NCI-H2029 (cell line): ENCODE data around the gene TRABD.
A peak's percentile ranks its signal among the peaks of the same experiment; 100 is the strongest.

ENCODE experiments used
- DNase-seq: peaks from one replicate; lab custom pipeline; 2025; lab: John Stamatoyannopoulos, UW

The TRABD gene

DNA sequence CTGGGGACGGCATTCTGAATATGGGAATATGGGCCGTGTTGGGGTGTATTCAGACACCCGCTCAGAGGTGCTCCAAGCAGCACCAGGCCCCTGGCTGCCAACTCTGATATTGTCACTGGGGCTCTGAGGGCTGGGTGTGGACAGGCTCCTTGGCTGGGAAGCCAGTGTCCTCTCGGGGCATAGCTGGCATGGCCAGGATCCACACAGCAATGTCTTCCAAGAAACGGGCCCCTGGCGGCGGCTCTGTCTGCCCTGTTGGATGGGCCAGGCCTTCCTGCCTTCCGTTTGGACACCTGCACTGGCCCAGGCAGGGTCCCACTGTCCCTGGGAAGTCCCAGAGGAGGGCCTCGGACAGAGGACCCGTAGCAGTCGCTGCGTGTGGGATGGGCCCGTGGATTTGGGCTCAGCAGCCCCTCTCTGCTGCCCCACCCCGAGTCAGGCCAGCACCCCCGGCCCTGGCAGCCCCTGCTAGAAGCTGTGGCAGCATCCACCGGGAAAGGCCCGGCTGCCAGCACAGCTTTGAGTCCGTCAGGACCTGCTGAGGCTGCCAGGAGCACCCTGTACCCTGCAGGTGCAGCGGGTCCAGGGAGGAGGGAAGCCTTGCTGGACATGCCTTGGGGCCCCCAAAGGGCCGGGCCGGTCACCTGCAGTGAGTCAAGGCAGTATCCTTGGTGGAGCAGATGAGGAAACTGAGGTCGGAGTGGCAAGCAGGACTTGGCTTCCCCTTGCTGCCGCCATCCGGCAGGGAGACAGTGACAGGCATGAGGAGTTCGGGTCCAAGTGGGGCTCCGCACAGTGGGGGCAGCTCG is 11.1 kb upstream of the TRABD start:
- no peak for DNase-seq

DNA sequence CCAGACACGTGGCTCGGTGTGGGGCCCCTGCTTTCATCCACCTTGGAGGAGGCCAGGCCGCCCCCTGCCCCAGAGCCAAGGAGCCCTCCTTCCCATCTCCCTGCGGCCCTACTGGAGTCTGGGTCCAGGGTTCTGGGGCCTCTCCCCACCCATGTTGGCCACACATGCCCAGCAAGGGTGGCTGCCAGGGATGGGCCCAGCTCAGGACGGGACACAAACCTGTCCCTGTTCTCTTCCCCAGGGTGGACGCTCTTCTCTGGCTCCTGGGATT is 10.6 kb upstream of the TRABD start:
- no peak for DNase-seq

DNA sequence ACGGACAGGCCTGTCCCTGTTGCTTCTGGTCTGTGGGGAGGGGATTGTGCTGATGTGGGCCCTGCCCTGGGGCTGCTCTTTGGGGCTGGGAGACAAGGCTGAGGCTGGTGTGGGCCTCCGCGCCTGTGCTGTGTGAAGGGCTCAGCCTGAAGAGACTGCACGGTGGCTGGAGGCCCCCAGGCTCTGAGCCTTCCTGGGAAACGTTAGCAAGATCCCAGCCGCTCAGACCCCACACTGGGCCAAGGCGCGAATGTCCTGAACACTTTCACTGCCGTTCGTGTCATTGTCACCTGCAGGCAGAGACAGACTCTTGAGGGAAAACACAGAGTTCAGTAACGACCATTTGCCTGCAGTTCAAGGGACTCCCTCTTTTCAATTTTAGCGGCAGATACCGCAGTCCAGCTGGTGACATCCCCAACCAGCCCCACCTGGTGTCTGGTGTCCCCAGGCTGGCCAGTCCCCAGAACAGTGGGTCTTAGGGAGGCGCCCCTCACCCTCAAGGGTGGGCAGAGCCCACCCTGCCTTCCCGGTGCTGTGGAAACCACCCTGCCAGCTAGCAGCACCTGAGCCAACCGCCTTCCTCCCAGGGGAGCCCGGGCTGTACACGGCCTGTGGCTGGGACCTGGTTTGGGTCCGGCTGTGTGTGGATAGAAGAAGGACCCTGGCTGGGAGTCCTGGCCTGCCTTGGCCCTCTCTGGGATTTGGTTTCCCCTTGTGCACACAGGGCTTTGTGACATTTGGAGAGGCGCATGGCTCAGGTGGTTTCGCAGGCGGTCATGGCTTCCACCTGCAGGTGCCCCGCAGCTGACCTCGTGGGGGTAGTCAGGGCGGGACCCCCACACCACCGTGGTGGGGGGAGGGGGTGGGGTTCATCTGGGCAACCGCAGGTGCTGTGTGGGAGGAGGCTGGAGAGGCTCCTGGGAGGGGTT is 9.5 kb upstream of the TRABD start:
- DNase-seq: no peak

DNA sequence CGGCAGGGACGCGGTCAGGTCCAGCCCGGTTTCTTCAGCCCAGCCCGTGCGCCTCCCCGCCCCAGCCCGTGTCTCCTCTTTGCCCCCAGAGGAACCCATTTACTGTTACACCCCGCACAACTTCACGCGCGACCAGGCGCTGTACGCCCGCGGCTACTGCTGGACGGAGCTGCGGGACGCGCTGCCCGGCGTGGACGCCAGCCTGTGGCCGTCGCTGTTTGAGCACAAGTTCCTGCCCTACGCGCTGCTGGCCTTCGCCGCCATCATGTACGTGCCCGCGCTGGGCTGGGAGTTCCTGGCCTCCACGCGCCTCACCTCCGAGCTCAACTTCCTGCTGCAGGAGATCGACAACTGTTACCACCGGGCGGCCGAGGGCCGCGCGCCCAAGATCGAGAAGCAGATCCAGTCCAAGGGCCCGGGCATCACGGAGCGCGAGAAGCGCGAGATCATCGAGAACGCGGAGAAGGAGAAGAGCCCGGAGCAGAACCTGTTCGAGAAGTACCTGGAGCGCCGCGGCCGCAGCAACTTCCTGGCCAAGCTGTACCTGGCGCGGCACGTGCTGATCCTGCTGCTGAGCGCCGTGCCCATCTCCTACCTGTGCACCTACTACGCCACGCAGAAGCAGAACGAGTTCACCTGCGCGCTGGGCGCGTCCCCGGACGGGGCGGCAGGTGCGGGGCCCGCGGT is 8.7 kb upstream of the TRABD start:
- DNase-seq: no peak

DNA sequence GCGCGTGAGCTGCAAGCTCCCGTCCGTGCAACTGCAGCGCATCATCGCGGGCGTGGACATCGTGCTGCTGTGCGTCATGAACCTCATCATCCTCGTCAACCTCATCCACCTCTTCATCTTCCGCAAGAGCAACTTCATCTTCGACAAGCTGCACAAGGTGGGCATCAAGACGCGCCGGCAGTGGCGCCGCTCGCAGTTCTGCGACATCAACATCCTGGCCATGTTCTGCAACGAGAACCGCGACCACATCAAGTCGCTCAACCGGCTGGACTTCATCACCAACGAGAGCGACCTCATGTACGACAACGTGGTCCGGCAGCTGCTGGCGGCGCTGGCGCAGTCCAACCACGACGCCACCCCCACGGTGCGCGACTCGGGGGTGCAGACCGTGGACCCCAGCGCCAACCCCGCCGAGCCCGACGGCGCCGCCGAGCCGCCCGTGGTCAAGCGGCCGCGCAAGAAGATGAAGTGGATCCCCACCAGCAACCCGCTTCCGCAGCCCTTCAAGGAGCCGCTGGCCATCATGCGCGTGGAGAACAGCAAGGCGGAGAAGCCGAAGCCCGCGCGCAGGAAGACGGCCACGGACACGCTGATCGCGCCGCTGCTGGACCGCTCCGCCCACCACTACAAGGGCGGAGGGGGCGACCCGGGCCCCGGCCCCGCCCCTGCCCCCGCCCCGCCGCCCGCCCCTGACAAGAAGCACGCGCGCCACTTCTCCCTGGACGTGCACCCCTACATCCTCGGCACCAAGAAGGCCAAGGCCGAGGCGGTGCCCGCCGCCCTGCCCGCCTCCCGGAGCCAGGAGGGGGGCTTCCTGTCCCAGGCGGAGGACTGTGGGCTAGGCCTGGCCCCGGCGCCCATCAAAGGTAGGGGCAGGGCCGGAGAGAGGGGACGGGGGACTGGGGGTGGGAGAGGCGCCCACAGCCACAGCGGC is 7.9 kb upstream of the TRABD start:
- DNase-seq: no peak

DNA sequence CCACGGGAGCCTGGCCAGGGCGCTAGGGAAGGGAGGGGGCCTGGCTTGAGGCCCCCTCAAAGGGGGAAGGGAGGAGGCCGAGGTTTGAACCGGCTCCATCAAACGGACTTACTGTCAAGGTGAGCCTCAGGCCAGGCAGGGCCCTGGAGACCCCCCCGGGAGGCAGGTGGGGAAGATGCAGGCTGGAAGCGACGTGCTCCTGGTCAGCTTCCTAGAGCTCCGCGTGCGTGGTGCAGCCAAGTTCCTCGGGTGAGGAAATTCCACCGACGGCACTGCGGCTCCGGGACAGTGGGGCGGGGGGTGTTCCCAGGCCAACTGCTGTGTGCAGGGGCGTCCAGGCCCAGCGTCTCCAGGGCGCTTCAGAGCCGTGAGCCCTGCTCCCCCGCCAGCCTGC is 7.2 kb upstream of the TRABD start:
- no peak for DNase-seq

DNA sequence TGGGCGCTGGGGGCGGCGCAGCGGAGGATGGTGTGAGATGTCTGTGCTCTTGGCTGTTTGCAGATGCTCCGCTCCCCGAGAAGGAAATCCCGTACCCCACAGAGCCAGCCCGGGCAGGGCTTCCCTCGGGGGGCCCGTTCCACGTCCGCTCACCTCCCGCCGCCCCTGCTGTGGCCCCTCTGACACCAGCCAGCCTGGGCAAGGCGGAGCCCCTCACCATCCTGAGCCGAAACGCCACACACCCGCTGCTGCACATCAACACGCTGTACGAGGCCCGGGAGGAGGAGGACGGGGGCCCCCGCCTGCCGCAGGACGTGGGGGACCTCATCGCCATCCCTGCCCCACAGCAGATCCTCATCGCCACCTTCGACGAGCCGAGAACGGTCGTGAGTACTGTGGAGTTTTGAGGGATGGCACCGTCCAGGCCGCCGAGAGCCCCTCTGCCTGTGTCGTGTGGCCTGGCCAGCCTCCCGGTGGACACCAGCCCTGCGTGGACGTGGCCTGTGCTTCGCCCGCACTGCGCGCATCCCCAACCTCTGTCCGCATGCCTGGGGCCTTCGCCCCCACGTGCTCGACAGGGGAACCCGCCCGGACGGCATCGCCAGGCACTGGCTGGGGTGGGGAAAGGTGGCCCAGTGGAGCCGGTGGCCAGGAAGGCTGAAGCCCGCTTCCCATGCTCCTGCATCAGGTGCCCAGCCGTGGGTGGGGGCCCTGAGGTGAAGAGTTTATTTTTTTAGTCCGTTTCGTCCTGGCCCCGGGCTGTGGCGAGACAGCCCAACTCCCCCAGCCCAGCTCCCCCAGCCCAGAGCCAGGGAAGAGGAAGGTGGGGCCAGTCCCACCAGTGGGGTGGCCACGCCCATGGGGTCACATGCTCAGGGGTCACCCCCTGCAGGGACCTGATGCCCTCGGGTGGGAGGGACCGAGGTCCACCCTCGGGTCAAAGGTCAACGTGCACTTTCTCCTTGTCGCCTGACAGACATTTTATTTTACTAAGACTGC is 6.5 kb upstream of the TRABD start:
- no peak for DNase-seq

DNA sequence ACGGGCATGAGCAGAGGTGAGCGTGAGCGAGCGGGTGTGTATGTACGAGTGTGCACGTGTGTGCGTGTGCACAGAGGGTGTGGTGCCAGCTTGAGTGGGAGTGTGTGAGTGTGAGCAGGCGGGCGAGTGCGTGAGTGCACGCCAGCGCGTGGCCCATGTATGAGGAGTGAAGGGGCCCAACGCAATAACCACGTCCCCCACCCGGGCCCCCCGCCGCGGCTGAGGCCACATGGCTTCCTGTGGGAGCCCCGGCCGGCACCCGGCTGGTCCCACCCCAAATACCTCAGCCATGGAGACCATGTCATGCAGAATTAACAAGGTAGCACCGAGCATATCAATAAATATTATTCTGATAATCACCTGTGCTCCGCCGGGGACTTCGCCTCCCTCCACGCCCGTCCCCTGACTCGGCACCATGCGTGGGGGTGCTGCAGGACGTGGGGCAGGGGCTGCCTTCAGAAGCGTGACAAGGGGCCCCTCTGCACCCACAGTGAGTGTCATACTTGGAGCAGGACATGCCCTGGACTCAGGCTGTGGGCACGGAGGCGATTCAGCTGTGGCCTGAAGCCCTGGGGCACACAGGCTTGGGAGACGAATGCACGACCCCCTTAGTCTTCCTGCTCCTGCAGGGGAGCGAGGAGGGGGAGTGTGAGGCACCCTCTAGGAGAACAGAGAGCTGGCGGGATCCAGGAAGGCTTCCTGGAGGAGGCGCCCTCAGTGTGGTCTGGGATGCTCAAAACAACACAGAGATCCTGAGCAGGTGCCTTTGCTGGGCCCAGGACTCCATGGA is 5.6 kb upstream of the TRABD start:
- DNase-seq: no peak

DNA sequence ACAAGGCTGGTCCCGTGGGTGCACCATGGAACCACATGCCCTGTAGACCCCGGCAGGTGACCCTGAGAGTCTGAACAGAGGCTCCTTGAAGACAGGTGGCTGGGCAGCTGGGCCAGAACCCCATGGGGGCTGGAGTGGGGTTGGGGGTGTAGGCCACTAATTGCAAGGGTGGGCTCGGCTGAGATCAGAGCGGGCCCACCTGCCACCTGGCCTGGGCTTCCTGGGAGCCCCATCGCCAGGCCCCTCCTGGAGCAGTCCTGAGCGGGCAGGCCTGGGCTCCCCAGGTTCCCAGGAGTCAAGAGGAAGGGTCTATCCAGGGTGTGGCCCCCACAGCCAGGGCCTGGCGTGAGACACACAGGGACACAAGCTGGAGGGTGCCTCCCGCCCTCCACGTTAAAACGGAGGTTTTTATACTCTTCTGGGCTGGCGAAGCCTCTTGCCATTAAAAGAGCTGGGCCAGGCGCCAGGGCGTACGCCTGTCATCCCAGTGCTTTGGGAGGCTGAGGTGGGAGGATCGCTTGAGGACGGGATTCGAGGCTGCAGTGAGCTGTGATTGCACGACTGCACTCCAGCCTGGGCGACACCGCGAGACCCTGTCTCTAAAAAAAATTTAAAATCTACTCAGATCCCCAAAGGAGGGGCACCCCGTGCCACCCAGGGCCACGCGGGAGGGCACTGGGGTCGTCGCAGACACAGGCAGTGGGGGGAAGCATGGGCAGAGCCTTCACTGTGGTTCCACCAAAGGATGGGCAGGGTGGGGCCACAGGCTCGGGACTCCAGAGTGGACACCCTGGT is 4.8 kb upstream of the TRABD start:
- no peak for DNase-seq

DNA sequence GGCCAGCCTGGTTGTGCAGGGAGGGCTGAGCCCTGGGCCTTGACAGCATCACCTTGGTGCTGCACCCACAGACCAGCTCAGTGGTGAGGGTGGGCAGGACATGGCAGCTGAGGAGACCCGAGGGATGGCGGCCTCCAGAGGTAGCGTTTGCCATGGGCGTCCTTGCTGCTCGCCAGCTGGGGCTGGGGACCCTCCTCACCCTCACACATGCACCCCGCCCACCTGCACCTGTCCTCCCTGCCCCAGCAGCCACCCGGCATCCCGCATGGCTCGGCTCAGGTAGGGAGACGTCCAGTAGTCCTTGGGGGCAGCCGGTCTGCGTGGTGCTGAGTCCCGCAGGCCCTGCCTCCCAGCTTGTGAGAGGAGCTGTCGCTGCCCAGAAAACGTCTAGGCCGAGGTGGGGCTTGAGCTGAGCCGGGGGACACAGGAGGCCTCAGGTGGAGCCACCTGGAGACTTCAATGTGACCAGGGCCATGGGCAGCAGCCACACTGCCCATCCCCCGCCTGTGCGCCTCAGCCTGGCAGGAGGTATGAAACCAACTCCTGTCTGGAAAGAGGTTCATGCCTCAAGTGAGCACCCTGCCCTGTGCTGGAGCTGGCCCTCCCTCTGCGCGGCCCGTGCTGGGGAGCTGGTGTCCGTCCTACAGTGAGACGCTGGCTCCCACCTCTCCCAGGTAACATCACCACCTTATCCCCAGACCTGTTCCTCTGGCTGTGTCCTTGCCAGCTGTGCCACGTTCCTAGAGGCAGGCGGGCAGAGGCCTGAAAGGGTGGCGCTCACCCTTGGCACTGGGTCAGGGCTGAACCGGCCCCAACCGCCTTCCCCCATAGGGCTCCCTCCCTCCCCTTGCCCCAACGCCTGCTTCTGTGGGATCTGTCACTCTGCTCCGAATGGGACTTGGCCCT is 3.3 kb upstream of the TRABD start:
- peak; percentile 52 for DNase-seq

DNA sequence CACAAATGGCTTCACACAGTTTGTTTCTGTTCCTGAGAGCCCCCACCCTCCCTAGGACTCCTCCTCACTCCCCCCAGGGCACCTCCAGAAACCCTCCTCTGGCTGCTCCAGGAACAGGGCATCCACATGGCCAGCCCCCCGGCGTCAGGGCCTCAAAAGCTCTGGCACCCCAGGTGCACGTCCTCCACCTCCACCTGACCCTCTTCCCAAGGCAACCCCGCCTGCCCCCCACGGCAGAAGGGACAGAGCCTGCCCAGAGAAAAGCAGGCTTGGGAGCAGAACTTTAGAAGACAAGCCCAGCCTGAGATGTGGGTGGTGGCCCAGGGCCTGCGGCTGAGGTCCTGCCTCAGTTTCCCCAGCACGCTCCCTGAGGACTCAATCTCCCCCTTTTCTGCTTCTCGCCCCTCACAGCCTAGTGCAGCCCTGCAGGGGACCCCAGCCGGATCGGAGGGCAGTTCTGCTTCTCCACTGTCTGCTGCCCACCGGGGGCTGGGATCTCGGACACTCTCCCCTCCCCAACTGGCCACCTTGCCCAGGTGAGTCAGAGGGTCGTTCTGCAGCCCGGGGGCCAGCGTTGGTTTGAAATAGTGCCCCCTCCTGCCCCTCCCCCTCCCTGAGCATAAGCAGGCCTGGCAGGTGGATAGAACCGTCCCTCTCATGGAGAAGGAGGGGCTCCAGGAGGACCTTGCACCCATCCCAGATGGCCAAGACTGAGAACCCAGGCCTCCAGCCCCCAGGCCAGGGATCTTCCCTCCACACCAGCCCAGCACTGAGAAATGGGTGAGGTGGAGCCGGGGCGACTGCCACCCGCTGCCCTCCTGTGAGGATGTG is 2.4 kb upstream of the TRABD start:
- no peak for DNase-seq

DNA sequence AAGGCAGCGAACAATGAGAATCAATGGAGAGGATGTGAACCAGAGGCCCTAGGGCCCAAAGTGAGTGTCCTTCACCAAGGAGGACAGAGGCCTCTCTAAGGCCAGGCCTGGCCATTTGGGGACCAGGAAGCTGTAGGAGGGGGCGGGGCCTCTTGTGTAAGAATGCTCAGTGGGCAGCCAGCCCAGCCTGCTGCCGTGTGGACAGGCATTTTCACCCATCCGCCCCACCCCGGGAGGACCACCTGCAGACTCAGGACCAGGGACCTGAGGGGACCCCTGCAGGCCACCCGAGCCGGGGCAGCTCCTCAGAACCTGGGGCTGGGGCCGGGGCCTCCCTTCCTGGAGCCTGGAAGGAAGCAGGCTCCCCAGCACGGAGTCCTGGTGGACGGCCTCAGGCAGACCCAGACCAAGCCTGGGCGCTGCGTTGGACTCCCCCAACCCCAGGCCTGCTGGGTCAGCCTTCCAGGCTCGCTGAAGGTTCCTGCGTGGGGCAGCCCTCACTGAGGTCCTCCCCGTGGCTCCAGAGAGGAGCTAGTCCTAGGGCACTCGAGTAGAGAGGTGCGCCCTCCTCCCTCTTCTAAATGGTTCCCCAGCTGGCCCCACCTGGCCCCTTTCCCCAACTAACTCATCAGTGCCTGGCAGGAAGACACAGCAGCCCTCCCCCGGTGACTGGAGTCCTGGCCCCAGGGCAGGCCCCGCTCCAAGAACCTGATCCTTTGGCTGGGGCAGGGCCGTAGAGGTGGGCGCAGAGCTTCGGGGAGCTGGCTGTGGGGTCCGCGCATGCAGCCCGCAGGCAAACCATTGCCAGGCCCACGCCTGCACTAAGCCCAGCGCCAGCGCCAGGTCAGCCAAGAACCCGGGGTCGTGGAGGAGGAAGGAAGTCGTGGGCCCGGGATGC is 1.5 kb upstream of the TRABD start:
- no peak for DNase-seq

DNA sequence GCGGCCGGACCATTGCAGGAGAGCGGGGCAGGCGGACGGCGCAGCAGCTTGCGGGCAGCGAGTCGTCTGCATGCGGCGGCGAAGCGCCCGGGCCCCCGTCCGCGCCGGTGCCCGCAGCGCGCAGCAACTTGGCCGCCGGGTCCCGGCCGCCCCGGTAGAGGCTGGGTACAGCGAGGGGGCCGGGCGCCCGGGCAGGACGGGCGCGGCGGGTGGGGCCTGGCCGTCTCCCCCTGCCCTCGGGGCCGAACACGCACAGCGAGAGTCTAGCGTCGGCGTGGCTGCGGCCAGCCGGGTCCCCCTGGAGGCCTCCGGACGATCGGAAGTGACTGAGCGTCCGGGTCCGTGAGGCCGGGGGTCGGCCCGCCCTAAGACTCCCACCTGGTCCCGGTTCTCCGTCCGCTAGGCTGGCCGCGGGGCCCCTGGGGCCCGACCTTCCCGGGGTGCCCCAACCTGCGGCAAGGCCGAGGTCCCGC is 775 bp upstream of the TRABD start:
- no peak for DNase-seq

DNA sequence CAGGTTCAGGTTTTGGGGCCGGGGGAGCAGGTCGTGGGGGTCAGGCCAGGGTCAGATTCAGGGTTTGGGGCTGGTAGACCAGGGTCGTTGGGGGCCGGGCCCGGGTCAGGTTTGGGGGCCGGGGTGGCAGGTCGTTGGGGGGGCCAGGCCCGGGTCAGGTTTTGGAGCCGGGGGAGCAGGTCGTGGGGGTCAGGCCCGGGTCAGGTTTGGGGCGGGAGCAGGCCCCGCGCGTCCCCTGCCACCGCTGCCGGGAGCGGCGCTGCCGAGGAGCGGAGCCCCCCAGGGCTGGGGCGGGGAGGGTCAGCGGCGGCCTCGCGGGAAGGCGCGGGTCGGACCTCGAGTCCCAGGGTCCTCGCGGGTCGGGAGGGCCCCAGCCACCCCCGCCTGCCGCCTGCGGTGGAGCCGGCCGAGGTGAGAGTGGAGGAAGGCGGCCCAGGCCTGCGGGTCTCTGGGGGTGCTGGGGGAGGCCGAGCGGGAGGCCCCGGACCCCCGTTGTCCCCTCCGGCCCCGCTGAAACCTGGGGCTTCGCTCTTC is 535 bp downstream of the TRABD start:
- no peak for DNase-seq

DNA sequence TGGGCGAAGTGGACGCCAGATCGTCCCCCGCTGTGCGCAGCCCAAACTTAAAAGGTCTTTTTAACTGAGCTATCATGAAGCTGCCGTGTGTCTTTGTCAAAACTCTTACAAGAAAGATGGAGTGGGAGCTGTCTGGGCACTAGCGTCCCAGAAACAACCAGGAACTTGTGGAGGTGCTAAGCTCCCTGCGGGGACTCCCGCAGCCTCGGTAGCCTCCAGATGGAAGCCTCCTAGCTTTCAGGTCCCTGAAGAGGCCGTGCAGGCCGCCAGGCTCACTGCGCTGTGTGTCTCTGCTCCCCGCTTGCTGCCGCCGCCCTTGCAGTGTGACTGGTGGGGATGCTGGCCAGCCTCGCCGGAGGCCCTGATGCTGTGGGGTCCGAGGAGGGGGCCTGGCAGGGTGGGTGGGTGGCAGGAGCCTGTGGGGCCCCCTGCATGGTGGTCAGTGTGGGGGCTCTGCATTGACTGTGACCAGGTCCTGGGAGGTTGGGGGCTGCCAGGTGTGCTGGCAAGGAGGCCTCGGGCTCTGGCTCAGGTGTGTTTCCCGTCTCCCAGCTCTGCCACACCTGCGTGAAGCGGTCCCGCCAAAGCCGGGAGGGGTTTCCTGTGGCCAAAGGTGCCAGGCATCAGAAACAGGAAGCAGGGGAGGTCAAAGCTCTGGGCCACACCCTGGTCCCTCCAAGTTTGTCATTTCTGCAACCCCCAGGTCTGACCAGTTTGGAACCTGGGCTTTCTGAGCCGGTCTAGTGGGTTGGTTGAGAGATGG is 1.2 kb downstream of the TRABD start:
- DNase-seq: no peak
